Ectodermal cell (in vitro differentiated cells): ENCODE measurements around the gene MARF1.
"Not testable (repeated sequence)": the region's sequence is repeated elsewhere in the genome, so short reads cannot be mapped to it uniquely, and the experiment has no call there.

Experiments used
- H3K27ac ChIP-seq: 2 replicates; pipeline ENCODE4 v1.7.0; 2013; ENCODE audit warnings: mild to moderate bottlenecking, low read depth, low read length; ENCODE audit not compliant: insufficient read depth, poor library complexity, severe bottlenecking
- H3K27me3 ChIP-seq: 2 replicates; pipeline ENCODE4 v1.7.0; 2013; ENCODE audit warnings: mild to moderate bottlenecking, low read length; ENCODE audit not compliant: insufficient read depth, control insufficient read depth, poor library complexity, severe bottlenecking
- H3K36me3 ChIP-seq: one replicate; pipeline ENCODE4 v1.7.0; 2013; ENCODE audit warnings: low read length; ENCODE audit not compliant: control insufficient read depth, insufficient read depth
- H3K4me1 ChIP-seq: one replicate; pipeline ENCODE4 v1.7.0; 2013; ENCODE audit warnings: low read length; ENCODE audit not compliant: control insufficient read depth, insufficient read depth
- H3K4me3 ChIP-seq: 2 replicates; pipeline ENCODE4 v1.7.0; 2013; ENCODE audit warnings: low read depth, low read length, control low read depth; ENCODE audit not compliant: insufficient read depth
- H3K9me3 ChIP-seq: 2 replicates; pipeline ENCODE4 v1.7.0; 2013; ENCODE audit warnings: mild to moderate bottlenecking, low read length, moderate library complexity; ENCODE audit not compliant: control insufficient read depth
- WGBS, 2 experiments: methylation state at CpG; one replicate each; pipeline ENCODE4 v1.1.7; 2013; ENCODE audit warnings: missing lambda C conversion rate in 2 of 2; 5-methylcytosine and 5-hydroxymethylcytosine counted together

Gene MARF1

GRCh38 chr16:15553313-15554088, 89.5 kb downstream of the MARF1 start:
- Histone ChIP-seq H3K4me3 (no peak overlapping the region), H3K9me3 (no peaks in the 10 kb centered on the region), H3K36me3 (no peaks in the 10 kb centered on the region), H3K27ac (no peak overlapping the region), H3K4me1 (peaks cover 10% of the 10 kb centered on the region), H3K27me3 (no peaks in the 10 kb centered on the region)
- WGBS, 2 experiments = 93 to 94% methylated on average over 10 of the region's 10 CpGs

- Histone ChIP-seq H3K36me3 (no peaks in the 10 kb centered on the region), H3K27me3 (no peaks in the 10 kb centered on the region), H3K27ac (no peak overlapping the region), H3K9me3 (no peaks in the 10 kb centered on the region), H3K4me3 (no peak overlapping the region), H3K4me1 (peaks cover 10% of the 10 kb centered on the region)
- WGBS, 2 experiments = 94 to 95% methylated on average over 6 of the region's 6 CpGs
Measured at GRCh38 chr16:15552507-15552906, 90.4 kb downstream of the MARF1 start.

- Histone ChIP-seq H3K4me1 (peaks cover 10% of the 10 kb centered on the region), H3K4me3 (no peak overlapping the region)
- 79 to 87% methylated on average over 3 of the region's 3 CpGs for WGBS, 2 experiments
Measured at GRCh38 chr16:15548482-15548891, 94.5 kb downstream of the MARF1 start.

GRCh38 chr16:15547768-15548096, 95.2 kb downstream of the MARF1 start:
- no peak overlapping the region for H3K4me3 ChIP-seq
- H3K27me3 ChIP-seq = no peaks in the 10 kb centered on the region
- no peaks in the 10 kb centered on the region for H3K9me3 ChIP-seq
- H3K4me1 ChIP-seq = peaks cover 10% of the 10 kb centered on the region
- 95 to 97% methylated on average over 6 of the region's 6 CpGs for WGBS, 2 experiments
- H3K27ac ChIP-seq = no peak overlapping the region
- no peaks in the 10 kb centered on the region for H3K36me3 ChIP-seq

More at GRCh38 chr16:15548482-15548891, 94.5 kb downstream of the MARF1 start:
- Histone ChIP-seq H3K27ac (no peak overlapping the region), H3K36me3 (no peaks in the 10 kb centered on the region), H3K27me3 (no peaks in the 10 kb centered on the region), H3K9me3 (no peaks in the 10 kb centered on the region)

- not testable (repeated sequence) for H3K4me3 ChIP-seq, H3K9me3 ChIP-seq, H3K27ac ChIP-seq, H3K27me3 ChIP-seq, H3K36me3 ChIP-seq, H3K4me1 ChIP-seq
- 89 to 92% methylated on average over 13 of the region's 13 CpGs for whole genome bisulfite sequencing, 2 experiments
Measured at GRCh38 chr16:15547072-15547767, 95.7 kb downstream of the MARF1 start.

GRCh38 chr16:15545544-15545943, 97.4 kb downstream of the MARF1 start:
- H3K27ac ChIP-seq = no peak overlapping the region
- peaks cover 1% of the 10 kb centered on the region for H3K4me1 ChIP-seq
- 93 to 100% methylated on average over 2 of the region's 2 CpGs for WGBS, 2 experiments
- no peak overlapping the region for H3K4me3 ChIP-seq
- H3K9me3 ChIP-seq = no peaks in the 10 kb centered on the region
- no peaks in the 10 kb centered on the region for H3K27me3 ChIP-seq
- H3K36me3 ChIP-seq = no peaks in the 10 kb centered on the region

GRCh38 chr16:15544405-15544804, 98.5 kb downstream of the MARF1 start:
- Histone ChIP-seq H3K4me3 (no peak overlapping the region), H3K9me3 (no peaks in the 10 kb centered on the region), H3K36me3 (no peaks in the 10 kb centered on the region), H3K27me3 (no peaks in the 10 kb centered on the region), H3K4me1 (peaks cover 2% of the 10 kb centered on the region), H3K27ac (no peak overlapping the region)
- WGBS, 2 experiments = 90 to 96% methylated on average over 5 of the region's 5 CpGs
